GM19023 (cell line): ENCODE results near the gene NAMPT.
"Not testable (repeated sequence)": the region's sequence is repeated elsewhere in the genome, so short reads cannot be mapped to it uniquely, and the experiment has no call there.

Experiments used
- ATAC-seq: cut with Tn5 transposase; IDR thresholded peaks from one replicate; pipeline ENCODE4 v1.9.1; 2021; ENCODE audit warnings: mild to moderate bottlenecking, moderate library complexity; ENCODE audit not compliant: unreplicated experiment

NAMPT gene

GRCh38 chr7:106238830-106239229, 46.0 kb downstream of the NAMPT start:
- no peak for ATAC-seq

GRCh38 chr7:106236065-106236464, 48.7 kb downstream of the NAMPT start:
- no peak for ATAC-seq

GRCh38 chr7:106234425-106234824, 50.4 kb downstream of the NAMPT start:
- no peak for ATAC-seq

- ATAC-seq = no peak
Measured at GRCh38 chr7:106231856-106232490, 52.8 kb downstream of the NAMPT start.

- ATAC-seq = no peak
Measured at GRCh38 chr7:106225856-106226255, 58.9 kb downstream of the NAMPT start.

- ATAC-seq = no peak
Measured at GRCh38 chr7:106224797-106225196, 60.0 kb downstream of the NAMPT start.

GRCh38 chr7:106223156-106223555, 61.6 kb downstream of the NAMPT start:
- no peak for ATAC-seq

GRCh38 chr7:106222545-106222944, 62.2 kb downstream of the NAMPT start:
- ATAC-seq = no peak

- no peak for ATAC-seq
Measured at GRCh38 chr7:106220307-106220706, 64.5 kb downstream of the NAMPT start.

GRCh38 chr7:106219170-106219569, 65.6 kb downstream of the NAMPT start:
- no peak for ATAC-seq

GRCh38 chr7:106218546-106218945, 66.2 kb downstream of the NAMPT start:
- no peak for ATAC-seq

GRCh38 chr7:106216923-106217542, 67.8 kb downstream of the NAMPT start:
- ATAC-seq = no peak

- no peak for ATAC-seq
Measured at GRCh38 chr7:106216517-106216922, 68.3 kb downstream of the NAMPT start.

GRCh38 chr7:106215868-106216516, 68.8 kb downstream of the NAMPT start:
- ATAC-seq = no peak

- not testable (repeated sequence) for ATAC-seq
Measured at GRCh38 chr7:106208944-106209343, 75.8 kb downstream of the NAMPT start.

- no peak for ATAC-seq
Measured at GRCh38 chr7:106206826-106207541, 77.8 kb downstream of the NAMPT start.

- no peak for ATAC-seq
Measured at GRCh38 chr7:106205621-106206222, 79.1 kb downstream of the NAMPT start.

- ATAC-seq = no peak
Measured at GRCh38 chr7:106203473-106203872, 81.3 kb downstream of the NAMPT start.

- ATAC-seq = no peak
Measured at GRCh38 chr7:106201164-106201563, 83.6 kb downstream of the NAMPT start.

GRCh38 chr7:106199813-106200364, 84.9 kb downstream of the NAMPT start:
- no peak for ATAC-seq

- no peak for ATAC-seq
Measured at GRCh38 chr7:106199024-106199423, 85.8 kb downstream of the NAMPT start.
